ENCODE results near the gene RAPGEF2. TPM values are rescaled to one million over a fixed set of nuclear protein-coding genes. Genes with fewer than 3 reads are reported as not detected.
A peak's percentile ranks its signal among the peaks of the same experiment; 100 is the strongest.
"Not testable (repeated sequence)": the region's sequence is repeated elsewhere in the genome, so short reads cannot be mapped to it uniquely, and the experiment has no call there.

RAPGEF2 gene
- total RNA-seq, 1 experiment from 2014 or later = 12.7 TPM

DNA sequence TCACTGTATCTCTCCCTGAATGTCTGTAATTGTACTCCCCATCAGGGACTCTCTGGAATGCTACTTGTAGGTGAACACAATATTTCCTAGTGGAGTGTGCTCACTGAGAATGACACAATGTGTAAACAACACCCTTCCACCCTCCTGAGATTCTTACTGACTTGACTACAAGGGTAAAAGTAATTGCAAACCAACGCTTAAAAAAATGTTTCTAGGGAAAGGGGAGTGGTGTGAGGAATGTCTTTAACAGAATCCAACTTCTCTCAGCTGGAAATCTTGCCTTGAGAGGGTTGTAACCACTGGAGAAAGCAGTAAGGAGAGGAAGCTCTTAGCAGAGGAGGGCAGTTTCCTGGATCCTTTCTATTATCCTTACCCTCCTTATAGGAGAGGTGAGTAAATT is 5.1 kb upstream of the RAPGEF2 start:
- no peak for DNase-seq (ENCODE audit: low read depth)

DNA sequence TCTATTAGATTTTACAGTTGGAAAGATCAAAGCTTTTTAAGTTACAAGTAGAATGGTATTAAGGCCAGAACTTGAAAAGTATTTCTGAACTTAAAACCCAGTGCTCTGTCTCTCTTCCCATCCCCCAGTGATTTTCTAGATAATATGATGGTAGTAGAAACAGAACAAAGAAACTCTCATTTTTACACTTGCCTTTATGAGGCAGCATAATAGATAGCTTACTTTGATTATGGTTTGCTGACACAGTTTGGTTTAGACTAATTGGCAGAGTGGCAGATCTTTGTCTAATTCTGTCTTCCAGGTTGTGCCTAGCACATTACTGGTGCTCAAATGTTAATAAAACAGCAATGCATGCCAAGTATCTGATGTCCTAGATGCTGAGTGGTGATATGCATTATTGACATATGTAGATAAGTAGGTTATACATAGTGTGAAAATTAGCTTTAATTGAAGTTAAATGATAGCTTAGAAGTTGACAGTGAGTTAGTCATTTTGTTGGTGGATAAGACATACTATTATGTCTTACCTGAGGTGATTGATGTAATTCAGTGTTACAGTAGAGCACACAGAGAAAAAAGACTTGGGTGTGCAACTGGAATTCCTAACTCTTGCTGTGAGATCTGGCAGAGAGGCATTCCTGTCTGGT is 4.3 kb upstream of the RAPGEF2 start:
- DNase-seq (ENCODE audit: low read depth) = no peak

DNA sequence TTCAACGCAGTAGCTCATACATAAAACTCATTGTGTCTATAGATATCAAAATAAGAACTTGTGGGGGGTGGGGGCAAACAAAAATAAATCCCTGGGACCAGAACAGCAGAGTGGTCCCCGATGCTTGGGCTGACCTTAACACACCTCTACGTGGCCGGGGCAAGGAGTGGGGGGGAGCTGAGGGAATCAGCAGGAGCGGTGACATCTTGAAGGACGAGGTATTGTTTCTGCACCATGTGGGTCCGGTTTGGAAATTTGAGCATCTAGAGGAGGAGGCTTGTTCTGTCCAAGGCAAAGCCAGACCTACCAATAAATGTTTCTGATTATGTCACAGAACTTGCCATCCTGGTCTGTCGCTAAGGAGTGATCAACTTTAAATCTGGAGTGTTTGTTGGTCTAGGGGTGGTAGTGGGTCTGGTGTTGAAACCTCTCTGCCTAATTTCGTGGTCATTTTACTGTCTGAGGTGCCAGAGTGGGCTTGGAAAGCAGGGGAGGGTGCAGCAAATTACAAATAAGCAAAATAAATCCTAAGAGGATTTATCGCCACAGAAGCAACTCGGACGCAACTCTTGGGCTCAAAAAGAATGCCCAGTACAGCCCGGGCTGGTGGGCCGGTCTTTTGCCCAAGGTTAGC is 774 bp upstream of the RAPGEF2 start:
- no peak for DNase-seq (ENCODE audit: low read depth)

DNA sequence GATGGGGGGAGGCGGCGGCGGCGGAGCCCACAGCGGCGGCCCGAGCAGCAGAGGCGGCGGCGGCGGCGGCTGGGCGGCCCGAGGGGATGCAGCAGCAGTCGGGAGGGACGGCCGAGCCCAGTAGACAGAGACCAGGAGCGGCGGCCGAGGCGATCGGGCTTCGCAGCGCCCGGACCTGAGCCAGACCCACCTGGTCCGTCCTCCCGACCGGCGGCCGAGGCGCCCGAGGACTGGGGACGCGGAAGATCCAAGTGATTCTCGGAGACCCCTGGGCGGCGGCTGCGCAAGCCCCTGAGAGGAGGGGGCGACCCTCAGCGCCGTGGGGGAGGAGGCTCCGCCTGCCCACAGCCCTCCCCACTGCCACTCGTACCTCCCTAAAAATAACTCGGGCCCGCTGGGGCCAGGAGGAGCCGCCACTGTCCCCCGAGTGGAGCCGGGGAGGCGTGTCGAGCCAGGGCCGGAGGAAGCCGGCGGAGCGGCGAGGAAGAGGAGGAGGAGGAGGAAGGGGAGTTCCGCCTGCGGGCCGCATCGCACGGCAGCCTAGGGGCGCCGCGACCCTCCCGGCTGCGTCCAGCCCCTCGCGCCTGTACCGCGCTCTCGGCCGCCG is 608 bp downstream of the RAPGEF2 start:
- peak; percentile 35 for DNase-seq (ENCODE audit: low read depth)

DNA sequence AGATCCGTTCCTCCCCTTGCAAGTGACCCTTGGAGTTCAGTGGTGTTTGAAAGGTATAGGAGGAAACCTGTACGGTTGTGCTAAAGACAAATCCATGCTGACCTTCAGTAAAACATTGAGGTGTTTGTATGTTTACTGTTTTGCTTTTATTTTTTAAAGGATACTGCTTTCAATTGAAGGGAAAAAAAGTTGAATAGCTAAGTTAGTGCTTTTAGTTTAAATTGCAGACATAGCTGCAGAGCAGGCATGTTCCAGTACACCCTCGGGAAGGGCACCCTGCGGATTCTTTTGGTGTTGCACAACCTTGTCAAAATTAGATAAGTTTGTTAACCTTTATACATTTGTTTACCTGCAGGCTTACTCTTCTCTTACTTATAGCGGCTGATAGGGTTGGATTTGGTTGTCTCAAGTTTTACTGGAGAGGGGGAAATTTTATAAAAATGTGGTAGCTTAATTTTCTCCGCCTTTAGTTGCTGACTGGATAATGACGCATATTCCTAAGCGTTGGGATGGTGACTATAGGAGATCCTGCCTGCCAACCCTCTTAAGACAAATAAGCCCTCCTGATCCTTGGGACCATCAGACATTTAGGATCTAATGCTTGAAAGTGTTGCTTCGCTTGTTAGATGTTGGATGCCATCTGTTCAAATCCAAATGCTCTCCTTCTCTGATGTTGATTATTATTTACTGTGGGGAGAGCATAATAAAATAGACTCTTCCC is 2.0 kb downstream of the RAPGEF2 start:
- DNase-seq (ENCODE audit: low read depth) = peak; percentile 15

DNA sequence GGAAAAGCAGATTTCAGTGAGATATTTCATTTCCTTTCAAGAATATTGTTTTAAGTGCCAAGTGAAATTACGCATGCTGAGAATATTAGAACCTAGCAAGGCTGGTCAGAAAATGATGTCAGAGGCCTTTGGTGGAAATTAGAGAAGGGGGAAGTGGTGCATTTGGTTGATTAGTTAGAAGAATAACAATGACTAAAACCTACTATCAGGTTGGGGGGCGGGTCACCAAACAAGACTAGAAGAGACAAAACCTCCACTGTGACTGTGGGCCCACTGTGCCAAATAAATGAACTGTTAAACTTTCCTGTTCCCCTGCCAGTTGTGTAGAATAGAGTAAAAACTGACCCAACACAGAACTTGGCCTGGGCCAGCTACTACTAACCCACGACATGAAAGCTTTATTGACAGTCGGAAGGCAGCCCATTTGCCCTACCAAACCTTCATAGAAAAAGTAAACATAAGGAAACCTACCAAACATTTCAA is 2.9 kb downstream of the RAPGEF2 start:
- no peak for DNase-seq (ENCODE audit: low read depth)

DNA sequence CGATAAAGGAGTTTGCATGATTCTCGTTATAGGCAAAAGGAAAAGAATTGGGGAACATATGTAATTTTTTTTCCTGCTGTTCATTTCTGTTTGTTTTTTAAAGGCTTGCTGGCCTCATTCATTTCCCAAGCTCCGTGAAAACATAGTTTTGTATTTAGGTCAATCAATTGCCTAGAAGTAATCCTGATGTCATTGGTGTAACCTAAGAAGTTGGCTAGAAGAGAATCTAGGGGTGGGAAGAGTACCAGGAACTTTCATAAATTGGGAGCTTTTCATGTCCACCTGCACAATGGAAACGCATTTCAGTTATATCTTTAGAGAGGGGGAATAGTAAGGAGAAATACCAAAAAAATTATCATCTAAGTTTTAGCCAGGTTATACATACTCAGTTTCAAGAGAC is 3.8 kb downstream of the RAPGEF2 start:
- DNase-seq (ENCODE audit: low read depth) = no peak

DNA sequence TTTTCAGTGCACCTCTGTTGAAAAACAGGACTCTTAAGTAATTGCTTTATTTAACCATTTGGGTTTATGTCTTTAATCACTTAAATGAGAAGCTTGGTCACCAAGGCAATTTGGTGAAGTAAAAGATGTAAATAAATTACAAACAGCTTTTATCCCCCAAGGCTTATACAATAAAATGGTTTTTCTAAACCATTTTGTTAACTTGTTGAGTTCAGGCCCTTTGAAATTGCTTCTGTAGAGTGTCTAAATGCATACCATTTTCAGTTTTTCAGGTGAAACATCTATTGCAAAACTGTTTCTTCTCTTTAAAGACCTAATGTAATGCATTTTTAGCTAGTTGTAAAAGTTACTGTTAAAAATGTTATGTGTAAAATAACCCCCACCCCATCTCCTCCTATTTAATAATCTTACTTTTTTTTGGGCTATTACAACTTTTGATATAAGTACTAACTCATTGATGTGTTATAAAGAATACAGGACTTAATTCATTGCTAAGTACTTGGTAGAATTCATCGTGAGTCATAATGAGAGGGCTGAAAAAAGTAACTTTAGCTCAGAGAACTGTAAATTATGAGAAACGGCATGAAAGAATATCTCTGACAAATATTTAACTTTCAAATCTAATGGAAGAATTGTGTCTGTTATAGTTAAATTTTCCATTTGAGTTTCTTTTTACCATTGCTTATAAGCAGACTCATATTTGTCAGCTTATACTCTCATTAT is 4.5 kb downstream of the RAPGEF2 start:
- DNase-seq (ENCODE audit: low read depth) = no peak

DNA sequence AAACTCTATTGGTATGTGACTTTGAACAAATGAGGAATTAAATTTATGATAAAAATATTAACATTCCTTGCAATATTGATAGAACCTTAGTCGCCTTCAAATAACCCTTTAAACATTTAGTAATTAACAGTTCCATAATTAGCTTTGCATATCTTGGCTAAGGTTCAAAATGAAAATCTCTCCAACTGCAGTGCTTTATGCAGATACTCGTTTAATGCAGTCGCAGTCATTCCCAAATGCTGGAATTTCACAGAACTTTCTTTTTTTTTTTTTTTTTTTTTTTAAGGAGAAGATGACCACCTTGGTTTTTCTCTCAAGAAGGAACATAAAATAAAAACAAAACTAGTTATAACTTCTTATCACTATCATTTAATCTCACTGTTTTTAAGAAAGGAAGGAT is 5.2 kb downstream of the RAPGEF2 start:
- no peak for DNase-seq (ENCODE audit: low read depth)

DNA sequence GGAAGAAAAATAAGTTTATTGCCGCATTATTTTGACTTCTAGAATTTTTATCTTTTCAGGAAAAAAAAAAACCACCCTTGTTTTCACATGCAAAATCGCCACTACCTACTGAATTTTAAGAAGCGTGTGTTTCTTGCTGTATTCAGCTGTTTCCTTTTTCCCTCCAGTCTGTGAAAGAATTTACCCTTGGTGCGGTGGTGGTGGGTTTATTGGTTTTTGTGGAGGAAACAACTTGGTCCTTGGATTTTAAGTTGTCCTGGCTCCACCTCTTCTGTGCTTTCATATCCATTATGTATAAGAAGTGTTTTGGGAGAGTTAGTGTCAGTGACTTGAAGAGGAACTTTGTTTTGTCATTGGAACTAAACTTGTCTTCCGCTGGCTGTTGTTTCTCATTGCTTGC is 8.1 kb downstream of the RAPGEF2 start:
- no peak for DNase-seq (ENCODE audit: low read depth)

DNA sequence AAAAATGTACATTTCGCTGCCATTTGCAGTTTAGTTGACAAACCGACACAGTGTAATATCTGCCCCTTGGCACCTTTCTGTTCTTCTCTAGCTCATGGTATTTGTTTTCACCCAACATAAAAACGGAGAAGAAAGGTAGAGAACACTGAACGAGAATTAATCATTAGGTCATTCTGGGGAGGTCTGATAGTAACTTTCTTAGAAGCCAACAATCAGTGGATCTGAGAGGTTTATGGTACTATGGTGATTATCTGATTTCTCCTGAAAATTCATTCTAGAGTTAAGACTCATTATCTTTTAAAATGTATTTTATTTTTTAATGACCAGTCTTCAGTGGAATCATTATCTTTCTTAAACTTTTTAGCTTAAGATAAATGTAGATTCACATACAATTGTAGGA is 8.5 kb downstream of the RAPGEF2 start:
- DNase-seq (ENCODE audit: low read depth) = no peak

DNA sequence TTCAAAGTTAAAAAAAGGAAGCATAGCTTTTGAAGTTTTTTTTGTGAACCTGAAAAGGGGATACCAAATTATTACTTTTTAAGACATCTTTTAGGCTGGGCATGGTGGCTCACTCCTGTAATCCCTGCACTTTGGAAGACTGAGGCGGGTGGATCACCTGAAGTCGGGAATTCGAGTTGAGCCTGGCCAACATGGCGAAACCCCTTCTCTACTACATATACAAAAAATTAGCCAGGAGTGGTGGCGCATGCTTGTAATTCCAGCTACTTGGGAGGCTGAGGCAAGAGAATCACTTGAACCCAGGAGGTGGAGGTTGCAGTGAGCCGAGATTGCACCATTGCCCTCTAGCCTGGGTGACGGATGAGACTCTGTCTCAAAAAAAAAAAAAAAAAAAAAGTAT is 10.5 kb downstream of the RAPGEF2 start:
- not testable (repeated sequence) for DNase-seq (ENCODE audit: low read depth)

DNA sequence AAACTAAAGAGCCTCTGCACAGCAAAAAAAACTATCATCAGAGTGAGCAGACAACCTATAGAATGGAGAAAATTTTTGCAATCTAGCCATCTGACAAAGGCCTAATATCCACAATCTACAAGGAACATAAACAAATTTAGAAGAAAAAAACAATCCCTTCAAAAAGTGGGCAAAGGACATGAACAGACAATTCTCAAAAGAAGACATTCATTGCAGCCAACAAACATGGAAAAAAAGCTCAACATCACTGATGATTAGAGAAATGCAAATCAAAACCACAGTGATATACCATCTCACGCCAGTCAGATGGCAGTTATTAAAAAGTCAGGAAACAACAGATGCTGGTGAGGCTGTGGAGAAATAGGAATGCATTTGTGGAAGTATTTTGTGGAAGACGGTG is 13.2 kb downstream of the RAPGEF2 start:
- DNase-seq (ENCODE audit: low read depth) = peak; percentile 29

DNA sequence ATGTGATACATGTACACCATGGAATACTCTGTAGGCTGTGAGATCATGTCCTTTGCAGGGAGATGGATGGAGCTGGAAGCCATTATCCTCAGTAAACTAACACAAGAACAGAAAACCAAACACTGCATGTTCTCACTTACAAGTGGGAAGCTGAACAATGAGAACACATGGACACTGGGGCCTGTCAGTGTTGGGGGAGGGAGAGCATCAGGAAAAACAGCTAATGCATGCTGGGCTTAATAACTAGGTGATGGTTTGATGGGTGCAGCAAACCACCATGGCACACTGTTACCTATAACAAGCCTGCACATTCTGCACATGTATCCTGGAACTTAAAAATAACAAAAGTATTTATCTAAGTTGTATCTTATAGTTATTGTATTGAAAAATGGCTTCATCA is 13.8 kb downstream of the RAPGEF2 start:
- not testable (repeated sequence) for DNase-seq (ENCODE audit: low read depth)

DNA sequence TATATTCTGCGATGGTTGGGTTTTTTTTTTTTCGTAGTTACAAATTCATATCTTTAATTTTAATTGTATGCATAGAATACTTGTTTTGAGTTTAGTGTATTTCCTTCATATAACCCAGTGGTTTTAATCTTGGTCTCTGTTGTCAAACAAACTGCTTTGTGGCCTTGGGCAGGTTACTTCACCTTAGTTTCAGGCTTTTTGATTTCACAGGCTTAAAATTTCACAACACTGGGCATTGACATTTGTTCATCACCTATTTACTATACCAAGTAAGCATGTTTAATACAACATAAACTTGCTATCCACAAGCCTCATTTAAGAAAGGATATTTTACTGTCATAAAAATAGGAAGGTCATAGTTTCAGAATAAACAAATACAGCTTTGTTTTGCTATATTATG is 14.7 kb downstream of the RAPGEF2 start:
- no peak for DNase-seq (ENCODE audit: low read depth)

DNA sequence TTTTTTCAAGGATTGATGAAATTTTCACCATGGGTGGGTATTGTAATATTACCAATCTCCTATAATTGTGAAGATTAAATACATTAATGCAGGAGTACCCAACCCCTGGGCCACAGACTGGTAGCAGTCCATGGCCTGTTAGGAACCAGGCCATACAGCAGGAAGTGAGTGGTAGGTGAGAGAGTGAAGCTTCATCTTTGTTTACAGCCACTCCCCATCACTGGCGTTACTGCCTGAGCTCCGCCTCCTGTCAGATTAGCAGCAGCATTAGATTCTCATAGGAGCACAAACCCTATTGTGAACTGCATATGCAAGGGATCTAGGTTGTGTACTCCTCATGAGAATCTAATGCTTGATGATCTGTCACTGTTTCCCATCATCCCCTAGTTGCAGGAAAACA is 15.1 kb downstream of the RAPGEF2 start:
- DNase-seq (ENCODE audit: low read depth) = no peak

DNA sequence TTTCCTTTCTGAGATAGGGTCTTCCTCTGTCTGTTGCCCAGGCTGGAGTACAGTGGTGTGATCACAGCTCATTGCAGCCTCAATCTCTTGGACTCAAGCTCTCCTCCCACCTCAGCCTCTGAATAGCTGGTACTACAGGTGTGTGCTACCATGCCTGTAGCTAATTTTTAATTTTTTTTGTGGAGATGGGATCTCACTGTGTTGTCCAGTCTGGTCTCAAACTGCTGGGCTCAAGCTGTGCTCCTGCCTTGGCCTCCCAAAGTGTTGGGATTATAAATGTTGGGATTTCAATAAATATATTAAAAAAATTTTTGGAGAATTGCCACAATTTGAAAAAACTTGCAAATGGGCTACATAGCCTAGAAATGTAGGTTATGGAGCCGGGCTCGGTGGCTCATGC is 18.5 kb downstream of the RAPGEF2 start:
- DNase-seq (ENCODE audit: low read depth) = no peak

DNA sequence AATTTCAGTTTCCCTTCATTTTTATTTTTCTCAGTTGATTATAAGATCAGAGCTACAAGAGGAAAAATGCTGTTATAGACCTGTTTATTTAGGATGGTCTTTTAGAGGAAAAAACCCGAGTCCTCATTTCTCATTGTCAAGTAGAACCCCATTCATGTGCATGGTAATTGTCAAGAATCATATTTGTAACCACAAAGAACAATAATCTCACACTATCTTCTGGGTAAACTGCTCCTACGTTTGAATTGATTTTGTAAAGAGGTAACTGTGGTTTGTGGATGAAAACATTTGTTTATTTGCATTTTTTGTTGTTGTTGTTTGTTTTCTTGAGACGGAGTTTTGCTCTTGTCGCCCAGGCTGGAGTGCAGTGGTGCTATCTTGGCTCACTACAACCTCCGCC is 23.8 kb downstream of the RAPGEF2 start:
- DNase-seq (ENCODE audit: low read depth) = no peak

DNA sequence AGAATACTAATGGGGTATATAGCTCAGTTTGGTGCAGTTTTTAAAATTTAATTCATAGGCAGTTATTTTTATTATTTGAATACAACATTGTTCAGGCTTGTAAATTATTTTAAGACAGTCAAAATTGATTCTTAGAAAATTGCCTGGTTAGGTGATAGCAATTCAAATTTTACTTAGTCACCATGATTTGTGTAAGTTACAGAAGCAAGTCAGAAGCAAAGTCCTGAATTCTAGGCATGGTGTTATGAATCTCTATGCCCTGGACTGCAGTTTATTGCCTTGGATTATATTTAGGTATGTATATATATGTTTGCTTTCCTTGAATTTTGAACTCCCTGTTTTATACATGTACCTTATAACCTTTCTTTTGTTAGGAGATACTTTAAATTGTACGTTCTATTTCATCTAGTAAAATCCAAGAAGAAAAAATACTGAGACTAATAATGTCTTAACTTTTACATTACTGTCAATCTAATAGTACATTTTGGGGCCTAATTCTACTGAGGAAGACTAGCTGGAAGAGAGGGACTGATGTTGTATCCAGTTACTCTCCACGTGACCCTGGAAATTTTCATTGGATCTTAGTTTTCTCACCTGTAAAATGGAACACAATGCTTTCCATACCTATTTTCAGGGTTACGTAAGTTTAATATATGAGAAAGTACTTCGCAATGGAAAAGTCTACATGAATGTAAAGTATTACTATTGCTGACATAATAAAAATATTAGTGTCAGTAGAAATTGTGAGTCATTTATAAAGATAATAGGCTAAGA is 25.1 kb downstream of the RAPGEF2 start:
- no peak for DNase-seq (ENCODE audit: low read depth)

DNA sequence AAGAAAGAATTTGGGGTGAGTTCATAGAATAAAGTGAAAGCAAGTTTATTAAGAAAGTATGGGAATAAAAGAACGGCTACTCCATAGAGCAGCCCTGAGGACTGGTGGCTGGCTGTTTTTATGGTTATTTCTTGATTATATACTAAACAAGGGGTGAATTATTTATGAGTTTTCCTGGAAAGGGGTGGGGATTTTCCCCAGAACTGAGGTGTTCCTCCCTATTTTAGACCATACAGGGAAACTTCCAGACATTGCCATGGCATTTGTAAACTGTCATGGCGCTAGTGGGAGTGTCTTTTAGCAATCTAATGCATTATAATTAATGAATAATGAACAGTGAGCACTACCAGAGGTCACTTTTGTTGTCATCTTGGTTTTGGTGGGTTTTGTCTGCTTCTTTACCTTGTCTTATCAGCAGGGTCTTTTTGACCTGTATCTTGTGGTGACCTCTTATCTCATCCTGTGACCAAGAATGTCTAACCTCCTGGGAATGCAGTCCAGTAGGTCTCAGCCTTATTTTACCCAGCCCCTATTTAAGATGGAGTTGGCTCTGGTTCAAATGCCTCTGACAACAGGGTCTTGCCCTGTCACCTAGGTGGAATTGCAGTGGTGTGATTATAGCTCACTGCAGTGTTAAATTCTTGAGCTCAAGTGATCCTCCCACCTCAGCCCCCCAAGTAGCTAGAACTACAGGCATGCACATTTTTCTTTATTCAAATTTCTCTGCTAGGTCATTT is 27.1 kb downstream of the RAPGEF2 start:
- DNase-seq (ENCODE audit: low read depth) = no peak

DNA sequence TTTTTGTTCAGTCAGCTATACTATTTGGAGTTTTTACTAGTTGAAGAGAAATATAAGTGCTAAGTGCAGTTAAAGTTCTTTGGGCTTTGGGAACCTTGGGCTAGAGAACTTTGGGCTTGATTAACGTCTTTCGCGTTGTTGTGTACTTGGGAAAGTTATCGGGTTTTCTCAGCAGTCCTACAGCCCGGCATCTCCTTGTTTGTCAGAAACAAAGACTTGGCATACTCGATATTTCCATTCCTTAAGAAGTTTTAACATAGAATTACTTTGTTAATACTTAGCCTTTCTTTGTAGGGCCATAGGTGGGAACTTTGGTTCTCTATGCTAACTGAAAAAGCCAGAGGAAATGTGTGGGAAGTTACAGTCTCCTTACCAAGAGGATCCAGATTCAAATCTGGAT is 28.7 kb downstream of the RAPGEF2 start:
- no peak for DNase-seq (ENCODE audit: low read depth)

Data from RPMI7951 (cell line).